Measurements from ENCODE around the gene CCDC197.

GRCh38 chr14:93991649-93992048, 5.5 kb upstream of the CCDC197 start:
- TF ChIP-seq CTCF (IDR thresholded peaks at IDR 0.05) (no peak), EZH2 (IDR thresholded peaks at IDR 0.05) (no peak)

Measured in neural progenitor cell (in vitro differentiated cells).